NCI-H748 (cell line): Measurements from ENCODE around the gene DPH3.

ENCODE experiments used
- DNase-seq: peaks from one replicate; lab custom pipeline; 2025; ENCODE audit not compliant: unreplicated experiment; lab: John Stamatoyannopoulos, UW

Gene DPH3

DNA sequence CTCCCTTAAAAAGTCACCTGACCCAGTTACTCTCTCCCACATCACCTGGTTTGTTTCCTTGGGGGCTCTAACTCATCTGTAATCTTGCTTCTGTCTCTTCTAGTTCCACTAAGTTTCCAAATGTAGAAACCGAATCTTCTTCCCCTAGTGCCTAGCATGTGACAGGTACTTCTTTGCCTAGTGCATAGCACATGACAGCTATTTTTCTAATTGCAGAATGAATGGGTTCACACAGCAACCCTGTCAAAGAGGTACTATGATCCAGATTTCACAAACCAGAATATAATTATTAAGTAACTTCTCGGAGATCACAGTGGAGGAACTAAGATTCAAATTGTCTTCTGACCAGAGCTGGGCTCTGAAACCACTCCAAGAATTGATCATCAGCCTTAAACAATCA is 7.4 kb downstream of the DPH3 start:
- no peak for DNase-seq

DNA sequence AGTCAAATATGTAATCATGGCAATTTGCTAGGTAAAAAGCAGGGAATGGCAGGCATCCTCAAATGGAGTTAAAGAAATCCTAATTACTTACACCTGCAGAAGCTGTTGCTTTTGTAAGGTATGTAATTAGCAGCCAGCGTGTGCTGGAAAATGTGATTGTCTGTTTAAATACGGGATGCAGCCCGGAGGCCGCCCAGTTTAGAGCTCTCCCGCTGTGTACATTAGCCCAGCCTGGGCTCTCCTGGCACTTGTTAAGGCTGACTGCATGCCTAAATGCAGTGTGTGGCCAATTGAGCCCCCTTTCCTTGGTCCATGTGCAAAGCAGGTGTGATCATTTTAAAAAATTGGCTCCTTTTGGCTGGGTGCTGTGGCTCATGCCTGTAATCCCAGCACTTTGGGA is 9.0 kb downstream of the DPH3 start:
- peak; percentile 86 for DNase-seq

DNA sequence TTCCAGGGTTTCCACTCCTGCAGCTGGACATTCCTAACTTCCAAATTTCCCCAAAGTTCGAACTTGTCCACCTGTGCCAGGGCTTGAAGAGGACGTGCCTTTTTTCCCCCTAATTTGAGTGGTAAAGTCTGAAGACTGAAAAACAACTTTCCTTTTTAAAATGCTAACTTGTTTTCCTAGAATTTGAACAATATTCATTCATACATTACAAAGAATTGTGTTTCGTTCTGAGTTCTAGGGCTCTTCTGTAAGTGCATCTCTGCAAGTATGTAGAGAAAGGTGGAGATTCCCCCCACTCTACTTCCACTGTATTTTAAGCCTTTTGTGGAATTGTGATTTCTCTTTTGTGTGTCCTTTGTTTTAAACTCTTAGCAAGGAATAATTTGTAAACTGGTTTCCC is 9.4 kb downstream of the DPH3 start:
- DNase-seq, result no peak

DNA sequence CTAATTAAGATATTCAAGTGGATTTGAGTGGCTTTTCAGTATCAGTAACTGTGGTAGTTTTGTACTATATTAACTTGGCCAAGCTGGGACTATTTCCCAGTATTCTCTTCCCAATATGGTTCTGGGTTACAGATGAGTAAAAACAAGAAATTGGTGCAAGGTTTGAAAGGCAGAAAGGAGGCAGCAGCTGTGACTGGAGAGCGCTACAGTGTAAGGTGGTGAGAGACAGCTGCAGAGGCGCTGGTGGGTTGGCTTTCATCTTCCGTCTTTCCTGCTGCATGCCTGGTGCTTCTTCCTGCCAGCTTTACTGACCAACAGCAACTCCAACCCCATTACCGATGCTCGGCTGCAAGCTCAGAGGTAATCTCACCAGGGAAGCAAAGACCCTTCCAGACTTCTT is 9.8 kb downstream of the DPH3 start:
- peak; percentile 2 for DNase-seq

DNA sequence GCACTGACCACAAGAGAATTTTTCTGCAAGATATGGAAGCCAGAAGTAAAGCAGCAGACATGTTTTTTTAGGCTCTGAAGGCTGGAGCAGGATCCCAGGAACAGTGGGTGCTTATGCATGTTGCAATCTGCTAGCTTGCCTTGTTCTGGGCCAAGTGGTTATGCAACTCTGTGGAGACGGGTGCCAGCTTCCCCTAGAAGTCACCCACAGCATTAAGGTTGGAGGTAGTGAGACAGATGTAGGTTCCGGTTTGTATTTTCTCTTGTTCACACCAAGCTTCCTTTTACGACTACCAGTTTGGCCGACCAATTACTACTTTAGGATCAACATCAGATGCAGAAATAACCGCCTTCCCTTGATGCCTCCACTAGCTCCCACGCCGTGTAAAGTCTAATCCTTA is 11.1 kb downstream of the DPH3 start:
- no peak for DNase-seq

DNA sequence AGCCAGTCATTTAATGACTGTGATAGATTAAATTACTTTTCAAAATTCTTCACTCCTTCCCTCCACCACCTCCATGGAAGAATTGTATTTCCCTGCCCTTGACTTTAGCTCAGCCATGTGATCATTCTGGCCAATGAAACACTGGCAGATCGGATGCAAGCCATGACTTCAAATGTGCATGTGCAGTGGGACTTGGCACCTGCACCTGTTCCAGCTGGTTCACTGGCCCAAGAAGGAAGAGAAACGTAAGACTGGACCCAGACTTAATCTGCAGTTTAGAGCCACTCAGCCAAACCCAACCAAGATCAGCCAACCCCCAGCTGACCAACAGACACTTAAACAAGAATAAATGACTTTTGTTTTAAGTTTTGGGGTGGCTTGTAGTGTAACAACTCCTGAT is 11.8 kb downstream of the DPH3 start:
- DNase-seq, result no peak

DNA sequence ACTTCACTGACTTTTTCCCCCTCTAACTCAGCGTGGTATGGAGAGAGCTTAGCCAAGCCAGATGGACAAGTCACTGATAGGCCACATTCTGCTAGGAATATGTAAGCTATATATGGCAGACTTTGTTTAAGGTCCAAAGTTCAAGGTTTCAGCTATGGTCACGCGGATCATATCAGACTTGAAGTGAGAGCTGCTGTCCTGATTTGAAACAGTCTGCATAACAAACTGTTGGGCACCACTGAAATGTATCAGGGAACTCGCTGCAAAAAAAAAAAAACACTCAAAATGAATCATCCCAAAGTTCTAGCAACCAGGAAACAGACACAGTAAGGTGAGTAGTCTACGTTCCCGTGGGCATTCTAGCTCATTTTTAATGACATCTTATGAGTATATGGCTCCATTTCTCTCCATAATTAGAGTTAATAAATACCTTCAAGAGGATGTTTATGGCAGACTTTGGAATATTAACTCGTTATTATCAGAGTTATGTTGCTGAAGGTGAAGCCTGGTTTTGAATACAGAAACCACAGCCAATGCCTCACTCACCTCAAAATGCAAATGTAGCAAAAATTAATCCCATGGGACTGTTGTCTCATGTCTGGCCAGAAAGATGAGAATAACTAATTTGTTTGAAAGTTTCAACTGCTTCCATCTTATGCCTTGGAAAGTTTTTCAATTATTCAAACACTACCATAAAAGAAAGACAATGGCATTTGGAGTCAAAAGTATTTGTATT is 12.3 kb downstream of the DPH3 start:
- no peak for DNase-seq

DNA sequence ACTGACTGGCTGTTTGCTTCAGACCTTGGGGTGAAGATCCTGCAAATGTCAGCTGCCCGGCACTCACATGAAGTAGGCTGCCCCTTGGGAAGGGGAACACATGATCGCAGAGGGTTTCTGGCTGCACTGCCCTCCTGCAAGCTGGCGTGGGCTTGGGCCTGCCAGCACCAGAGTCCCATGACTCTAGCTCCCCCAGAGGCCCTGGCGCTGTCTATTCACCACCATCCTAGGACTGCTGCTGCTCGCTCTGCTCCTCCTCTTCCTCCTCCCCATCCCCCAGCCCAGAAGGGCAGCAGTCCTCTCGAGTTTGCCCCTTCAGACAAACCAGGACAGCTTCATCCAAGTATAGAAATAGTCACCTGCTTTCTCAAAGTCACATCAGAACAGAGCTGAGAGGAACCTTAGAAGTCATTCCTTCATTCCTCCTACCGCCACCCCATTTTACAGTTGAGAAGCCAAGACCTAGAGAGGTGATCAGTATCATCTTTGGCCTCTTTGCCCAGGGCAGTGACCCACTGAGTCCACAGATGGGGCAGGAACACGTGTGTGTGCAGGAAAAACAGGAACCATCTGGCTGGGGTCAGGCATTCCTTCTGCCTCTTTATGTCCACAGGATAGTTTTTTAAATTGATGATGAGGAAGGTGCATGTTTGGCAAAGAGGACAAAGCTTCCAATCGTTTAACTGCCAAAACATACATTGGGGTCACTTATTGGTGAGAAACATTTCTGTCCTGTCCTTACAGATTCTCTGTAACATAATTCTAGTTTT is 13.2 kb downstream of the DPH3 start:
- DNase-seq, result no peak

DNA sequence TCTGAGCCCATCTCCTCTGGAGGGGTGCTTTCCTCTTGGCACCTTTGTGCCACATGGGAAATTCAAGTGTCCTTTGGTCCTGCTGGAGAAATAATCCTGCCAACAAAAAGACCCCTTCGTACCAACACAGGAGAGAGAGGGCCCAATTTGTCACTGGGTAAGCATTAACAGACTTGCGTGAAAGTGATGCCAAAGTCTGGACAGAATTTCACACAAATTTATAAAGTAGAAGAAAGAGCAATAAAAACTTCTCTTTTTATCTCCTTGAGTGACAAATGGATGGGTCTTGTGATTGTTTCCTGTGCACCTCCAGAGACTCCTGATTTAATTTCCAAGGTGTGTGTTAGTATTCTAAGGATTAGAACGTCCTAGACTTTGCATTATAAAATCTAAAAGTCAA is 14.9 kb downstream of the DPH3 start:
- no peak for DNase-seq

DNA sequence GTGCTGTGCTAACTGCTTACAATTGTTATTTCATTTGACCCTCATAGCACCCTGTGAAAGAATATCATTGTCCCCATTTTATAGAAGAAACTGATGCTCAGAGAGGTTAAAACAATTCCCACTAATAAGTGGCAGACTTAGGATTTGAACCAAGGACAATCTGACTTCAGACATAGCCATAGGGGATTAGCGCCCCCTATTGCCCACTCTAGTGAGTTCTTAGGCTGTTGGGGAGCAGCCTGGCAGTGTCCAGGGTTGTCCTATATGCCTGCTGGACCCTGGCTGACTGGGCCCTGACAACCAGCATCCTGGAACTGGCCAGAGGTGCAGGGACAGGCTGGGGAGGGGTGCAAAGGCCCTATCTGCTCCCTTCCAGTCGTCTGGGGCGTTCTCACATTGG is 15.4 kb downstream of the DPH3 start:
- DNase-seq, result no peak

DNA sequence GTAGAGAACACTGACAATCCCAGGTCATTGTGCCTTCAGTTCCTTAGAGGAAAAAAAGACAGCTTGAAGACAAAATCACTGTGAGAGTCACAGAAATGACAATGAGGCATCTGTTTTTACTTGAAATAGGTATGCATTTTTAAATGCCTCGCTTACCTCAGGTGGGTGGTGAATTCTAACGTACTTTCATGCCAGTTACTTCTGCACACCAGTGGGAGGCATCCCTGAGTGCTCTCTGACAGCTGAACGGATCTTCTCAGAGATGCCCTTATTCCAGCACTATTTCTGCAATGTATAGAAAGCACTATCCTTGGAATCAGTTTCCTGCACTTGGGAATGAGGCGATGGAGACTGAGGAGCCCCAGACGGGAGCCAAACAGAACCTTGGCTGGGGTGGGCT is 16.2 kb downstream of the DPH3 start:
- DNase-seq, result no peak

DNA sequence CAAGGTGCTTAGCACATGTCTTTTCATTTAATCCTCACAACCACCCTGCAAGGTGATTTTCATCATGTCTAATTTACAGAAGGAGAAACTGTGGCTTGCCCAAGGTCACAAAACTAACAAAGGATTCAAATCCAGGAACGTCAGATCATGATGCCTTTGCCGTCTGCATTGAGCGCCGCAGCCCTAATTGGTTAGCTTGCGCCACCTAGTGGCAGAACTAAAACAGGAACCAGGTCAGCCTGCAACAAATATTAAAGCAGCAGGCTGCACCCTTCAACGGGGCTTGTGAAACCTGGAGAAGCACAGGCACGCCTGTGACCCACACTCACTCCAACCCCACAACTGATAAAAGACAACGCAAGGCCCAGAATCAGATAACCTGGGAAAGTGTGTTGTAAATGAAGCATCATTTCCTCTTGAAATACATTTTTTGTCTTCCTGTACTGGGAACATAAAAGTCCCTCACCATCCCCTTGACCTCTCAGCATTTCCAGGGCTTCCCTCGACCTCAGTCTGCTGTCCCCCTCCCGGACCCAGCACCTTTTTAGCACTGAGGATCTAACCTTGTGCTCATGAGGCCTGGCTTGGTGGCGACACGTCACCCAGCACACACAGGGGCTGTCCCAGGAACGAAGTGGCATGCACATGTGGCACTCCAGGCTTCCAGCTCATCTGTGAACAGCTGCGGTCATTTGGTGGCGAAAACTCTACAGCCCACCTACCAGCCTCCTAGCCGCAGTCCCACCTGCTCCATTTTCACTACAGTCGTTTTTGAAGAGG is 17.3 kb downstream of the DPH3 start:
- peak; percentile 76 for DNase-seq

DNA sequence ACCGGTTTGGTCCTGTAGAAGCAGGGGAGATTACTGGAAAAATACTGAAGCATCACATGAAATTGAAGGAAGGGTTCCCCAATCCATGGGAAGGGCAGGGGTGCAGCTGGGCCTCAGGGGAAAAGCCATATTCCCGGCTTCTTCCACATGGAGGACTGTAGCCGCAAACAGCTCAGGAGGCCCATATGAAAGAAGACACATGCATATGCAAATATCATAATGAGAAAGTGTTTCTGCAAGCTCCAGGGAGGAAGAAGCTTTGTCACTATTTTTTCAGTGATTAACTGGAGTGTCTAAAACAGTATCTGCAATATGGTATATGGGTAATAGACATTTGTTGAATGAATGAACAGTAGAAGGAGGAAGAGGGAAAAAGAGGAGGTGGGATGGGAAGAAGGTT is 19.1 kb downstream of the DPH3 start:
- no peak for DNase-seq

DNA sequence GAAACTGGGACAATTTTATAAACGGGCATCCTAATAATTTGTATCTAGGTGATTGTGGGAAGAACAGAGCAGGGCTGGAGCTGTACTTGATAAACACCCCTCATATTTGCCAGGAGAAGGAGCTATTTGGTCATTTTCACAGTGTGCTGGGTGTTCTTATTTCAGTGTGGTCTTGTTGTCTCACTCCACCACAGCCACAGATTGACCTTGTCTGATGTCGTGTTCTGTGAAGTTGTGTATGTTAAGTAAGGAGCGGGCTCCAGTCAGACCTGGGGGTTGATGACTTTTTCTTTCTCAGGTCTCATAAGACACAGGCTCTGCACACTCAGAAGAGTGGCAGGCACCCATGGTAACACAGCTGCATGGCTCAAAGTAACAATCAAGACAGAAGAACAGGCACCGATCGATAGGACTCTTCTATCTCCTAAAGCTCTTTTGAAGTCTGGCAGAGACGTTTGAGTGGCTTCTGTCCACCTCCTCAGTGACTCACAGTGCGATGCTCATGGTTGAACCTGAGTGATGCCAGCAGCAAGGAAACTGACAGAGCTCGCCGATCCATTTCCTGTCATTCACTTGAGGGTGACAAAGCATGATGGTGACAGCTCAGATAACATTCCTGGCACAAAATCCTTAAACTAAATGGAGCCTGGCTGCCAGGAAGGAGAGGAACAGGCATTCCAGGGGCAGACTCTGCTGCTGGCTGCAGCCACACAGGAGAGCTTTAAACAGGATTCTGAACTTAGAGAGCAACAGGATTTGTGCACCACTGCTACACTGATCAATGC is 20.8 kb downstream of the DPH3 start:
- no peak for DNase-seq

DNA sequence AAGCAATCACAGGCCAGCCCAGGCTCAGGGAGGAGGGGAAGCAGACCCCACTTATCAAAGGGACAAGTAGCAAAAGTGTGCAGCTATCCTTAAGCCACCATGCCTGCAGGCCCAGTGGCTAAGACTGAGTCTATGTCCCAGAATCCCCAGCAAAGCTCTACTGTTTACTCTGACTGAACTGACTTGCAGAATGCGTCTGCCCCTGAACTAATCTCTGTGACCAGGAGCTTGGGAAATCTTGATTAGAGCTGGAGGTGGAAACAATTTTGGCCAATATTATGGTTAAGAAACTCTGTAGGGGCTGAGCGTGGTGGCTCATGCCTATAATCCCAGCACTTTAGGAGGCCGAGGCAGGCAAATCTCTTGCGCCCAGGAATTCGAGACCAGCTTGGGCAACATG is 22.6 kb downstream of the DPH3 start:
- no peak for DNase-seq

DNA sequence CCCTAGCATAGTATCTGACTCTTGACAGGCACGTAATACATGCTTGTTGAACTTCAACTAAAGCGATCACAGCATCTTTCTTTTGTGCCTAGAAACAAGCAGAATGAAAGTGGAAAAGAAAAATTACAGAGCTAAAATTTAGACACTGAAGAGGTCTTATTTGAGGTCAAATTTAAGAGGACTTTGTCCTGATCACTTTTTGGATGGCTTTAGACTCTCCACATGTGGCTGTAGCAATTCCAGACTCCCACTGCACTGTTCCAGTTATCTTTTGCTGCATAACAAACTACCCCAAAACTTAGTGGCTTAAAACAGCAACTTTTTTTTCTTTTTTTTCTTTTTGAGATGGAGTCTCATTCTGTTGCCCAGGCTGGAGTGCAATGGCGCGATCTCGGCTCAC is 23.5 kb downstream of the DPH3 start:
- DNase-seq, result no peak

DNA sequence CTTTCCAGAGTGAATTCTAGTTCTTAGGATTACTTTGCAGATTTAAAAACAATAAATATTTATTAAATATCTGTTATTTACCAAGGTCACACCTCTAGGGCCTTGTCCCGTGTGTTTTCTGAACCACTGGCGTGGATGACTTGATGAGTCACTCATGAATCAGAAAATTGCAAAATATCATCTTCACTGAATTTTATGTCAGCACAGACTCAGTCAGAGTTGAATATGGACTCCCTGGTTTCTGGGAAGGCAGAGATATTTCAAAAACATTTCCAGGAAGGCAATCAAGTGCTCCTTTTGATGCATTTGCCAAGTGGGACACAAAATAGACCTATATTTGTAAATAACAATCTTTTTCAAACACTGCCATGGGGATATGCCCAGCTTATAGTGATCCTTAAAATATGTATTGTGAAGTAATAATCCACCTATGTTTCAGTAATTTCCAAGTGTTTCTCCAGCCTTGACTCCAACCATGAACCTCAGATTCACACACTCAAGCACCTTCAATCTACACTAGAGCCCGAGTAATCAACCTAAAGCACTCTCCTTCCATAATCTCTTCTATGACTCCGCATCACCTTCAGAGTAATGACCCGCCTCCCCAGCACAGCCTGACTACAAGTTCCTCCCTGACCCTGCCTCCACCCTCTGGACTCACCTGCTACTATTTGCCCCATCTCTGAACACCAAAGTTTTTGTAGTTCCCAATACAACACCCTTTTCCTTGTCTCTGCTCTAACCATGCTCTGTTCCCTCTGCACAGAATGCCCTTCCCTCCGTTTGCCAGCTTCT is 24.3 kb downstream of the DPH3 start:
- no peak for DNase-seq

DNA sequence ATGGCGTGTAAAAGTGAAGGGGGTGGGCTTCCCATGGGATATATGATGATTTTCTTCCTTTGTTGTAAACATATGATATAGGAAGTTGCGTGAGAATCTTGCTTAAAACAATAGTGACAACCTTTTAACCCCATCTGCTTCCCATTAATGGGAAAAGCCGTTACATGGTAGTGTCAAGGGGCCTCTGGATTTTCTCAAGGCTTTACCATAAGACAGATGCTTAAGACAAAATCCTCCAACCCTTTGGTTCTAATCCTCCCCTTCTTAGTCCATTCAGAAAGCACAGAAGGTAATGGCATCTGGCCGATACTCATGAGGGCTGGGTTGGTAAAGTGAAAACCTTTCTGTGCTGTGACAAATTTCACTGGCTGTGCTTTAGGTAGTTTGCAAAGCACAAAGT is 25.0 kb downstream of the DPH3 start:
- no peak for DNase-seq

DNA sequence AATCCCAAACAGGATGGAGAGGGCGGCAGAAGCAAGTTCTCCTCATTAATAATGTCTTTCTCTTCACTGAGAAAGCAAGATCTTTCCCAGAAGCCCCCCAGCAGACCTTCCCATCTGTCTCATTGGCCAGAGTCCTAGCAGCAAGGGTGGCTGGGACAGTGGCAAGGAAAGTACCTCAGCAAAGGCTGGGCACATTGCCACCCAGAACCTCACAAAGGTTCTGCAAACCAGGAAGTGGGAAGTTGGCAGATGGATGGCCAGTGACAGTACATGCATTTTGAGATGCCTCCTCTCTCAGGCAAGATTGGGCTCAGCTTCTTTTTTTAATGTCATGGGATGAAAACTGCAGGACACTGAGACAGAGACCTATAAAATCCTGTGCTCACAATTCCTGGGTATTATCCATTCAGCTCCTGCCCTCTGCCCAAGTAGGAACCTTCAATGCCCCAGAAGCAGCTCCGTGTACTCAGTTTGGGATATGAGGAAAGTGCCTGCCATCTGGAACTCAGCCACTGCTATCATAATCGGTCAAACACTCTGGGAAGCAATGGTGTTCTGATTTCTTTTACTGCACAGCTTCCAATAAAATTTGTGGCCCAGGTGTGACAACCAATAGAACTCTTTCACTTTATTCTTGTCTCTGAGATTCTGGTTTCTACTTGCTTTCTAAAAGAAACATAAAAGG is 25.5 kb downstream of the DPH3 start:
- no peak for DNase-seq

DNA sequence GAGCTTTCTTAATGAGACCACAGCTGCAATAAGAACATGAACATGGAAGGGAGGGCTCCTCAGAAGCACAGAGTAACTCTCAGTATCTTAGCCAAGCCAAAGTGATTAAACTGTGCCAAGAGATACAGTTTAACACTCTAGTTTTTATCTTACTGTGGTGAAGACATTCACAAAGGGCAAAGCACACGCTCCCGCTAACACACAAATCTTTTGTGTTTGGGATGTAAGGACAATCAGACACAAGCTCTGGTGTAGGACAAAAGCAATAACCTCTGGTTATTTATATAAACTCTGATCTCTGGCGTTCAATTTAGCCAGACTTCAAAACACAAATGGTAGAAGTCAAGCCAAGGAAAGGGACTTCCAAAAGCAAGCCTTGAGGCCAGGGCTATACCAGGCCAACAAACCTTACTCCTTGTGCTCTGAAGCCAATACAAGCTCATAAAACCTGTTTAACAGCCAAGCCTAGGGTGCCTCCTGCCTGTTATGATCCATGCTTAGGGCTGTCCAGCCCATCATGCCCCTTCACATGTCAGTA is 27.8 kb downstream of the DPH3 start:
- no peak for DNase-seq
